Psoas muscle (tissue), 8 donors: ENCODE measurements around the gene CA6. TPM values are rescaled to one million over a fixed set of nuclear protein-coding genes. Genes with fewer than 3 reads are reported as not detected.

Source experiments
- ATAC-seq, 4 donors: fragments of 200-7000 bp; cut with Tn5 transposase; one replicate each; pipeline ENCODE4 v1.9.1; 2020; ENCODE audit warnings: moderate library complexity in 3 of 4, mild to moderate bottlenecking in 2 of 4
- DNase-seq, 2 donors: peaks; one replicate each; pipeline ENCODE4 v3.0.0-alpha.2; 2020
- H3K27ac ChIP-seq: fragments of 200-600 bp; one replicate; pipeline ENCODE4 v1.8.0; 2022
- H3K27me3 ChIP-seq, 3 donors: fragments of 200-600 bp in 1 of 3; one replicate each; pipeline versions ENCODE4 v1.6.1 to v1.8.0; 2013 to 2022; ENCODE audit warnings: low read length in 2 of 3, mild to moderate bottlenecking in 2 of 3, moderate library complexity in 1 of 3; ENCODE audit not compliant: insufficient read depth in 3 of 3
- H3K36me3 ChIP-seq, 2 donors: fragments of 200-600 bp in 1 of 2; one replicate each; pipeline versions ENCODE4 v1.6.1 to v1.8.0; 2013 to 2022; ENCODE audit warnings: low read depth in 1 of 2, mild to moderate bottlenecking in 1 of 2, moderate library complexity in 1 of 2; ENCODE audit not compliant: insufficient read depth in 1 of 2
- H3K4me1 ChIP-seq: fragments of 200-600 bp; one replicate; pipeline ENCODE4 v1.8.0; 2022
- H3K4me3 ChIP-seq: fragments of 200-600 bp; one replicate; pipeline ENCODE4 v1.8.0; 2022; ENCODE audit warnings: mild to moderate bottlenecking
- H3K9me3 ChIP-seq: fragments of 200-600 bp; one replicate; pipeline ENCODE4 v1.8.0; 2022
- CTCF ChIP-seq: fragments of 200-600 bp; IDR thresholded peaks from one replicate; pipeline ENCODE4 v1.8.0; 2022; ENCODE audit warnings: antibody characterized with exemption
- WGBS, 3 donors: extraction: QIAGEN DNeasy Blood & Tissue Kit; methylation state at CpG; one replicate each; pipeline versions ENCODE4 v1.1.6 to v1.1.7; 2013; 5-methylcytosine and 5-hydroxymethylcytosine counted together
- intact Hi-C, 2 donors: fragments of 100-400 bp; cut with DNase I; formaldehyde crosslinking; loops; one replicate each; pipeline versions ENCODE4 v1.11.0 to v1.14.2; 2022
- polyA plus RNA-seq, 3 donors: library from polyadenylated mRNA; stranded (reverse); fragments of 200-250 nt; gene quantifications; one replicate each; pipeline ENCODE4 v1.2.3, GENCODE V29; 2013
- total RNA-seq, 4 donors: library from RNA; stranded (reverse); fragmentation: NEBNext Ultra II Directional in 2 of 4; extraction: Animal tissue kit (Norgen Biotek cat#: 25700) in 2 of 4; gene quantifications; one replicate each; pipeline versions ENCODE4 v1.2.1 to v1.2.4, GENCODE V29; 2021 to 2023
- donor health status: healthy with polysubstance abuse.
- donor health status: DM: no; HTN: no; CAD: no; lungs with moderate emphysema.
- donor health status: Bipolar disorder and iron deficiency.
- donor health status: healthy.
- donor health status: DM: yes; HTN: yes; CAD: no.
- donor health status: DM: no; HTN: no; CAD: no.
- donor health status: DM: no; HTN: no; CAD: no.
- donor health status: DM: yes; HTN: yes; CAD: no.

The CA6 gene
- total and polyA plus RNA-seq, 7 donors: not detected

GRCh38 chr1:8910331-8910730 lies 35.3 kb upstream of the CA6 start:
- Histone ChIP-seq H3K36me3 (no peaks in the 10 kb centered on the region), H3K27me3 (no peaks in the 10 kb centered on the region), H3K4me1 (no peaks in the 10 kb centered on the region), H3K27ac (no peak overlapping the region), H3K9me3 (no peaks in the 10 kb centered on the region), H3K4me3 (no peak overlapping the region)
- ATAC-seq (no peak), DNase-seq (no peak)
- 75 to 87% (median 85%) methylated on average over 3 of the region's 3 CpGs for WGBS, 3 donors
- intact Hi-C loops: no loop called here
- no peak for TF ChIP-seq CTCF

GRCh38 chr1:8910914-8911313 lies 34.8 kb upstream of the CA6 start:
- Histone ChIP-seq H3K36me3 (no peaks in the 10 kb centered on the region), H3K4me1 (no peaks in the 10 kb centered on the region), H3K9me3 (no peaks in the 10 kb centered on the region), H3K27ac (no peak overlapping the region), H3K4me3 (no peak overlapping the region), H3K27me3 (no peaks in the 10 kb centered on the region)
- no peak for ATAC-seq
- no peak for TF ChIP-seq CTCF
- no peak for DNase-seq
- WGBS, 3 donors: 67 to 77% (median 68%) methylated on average over 6 of the region's 6 CpGs
- intact Hi-C loops: no loop called here

DNA sequence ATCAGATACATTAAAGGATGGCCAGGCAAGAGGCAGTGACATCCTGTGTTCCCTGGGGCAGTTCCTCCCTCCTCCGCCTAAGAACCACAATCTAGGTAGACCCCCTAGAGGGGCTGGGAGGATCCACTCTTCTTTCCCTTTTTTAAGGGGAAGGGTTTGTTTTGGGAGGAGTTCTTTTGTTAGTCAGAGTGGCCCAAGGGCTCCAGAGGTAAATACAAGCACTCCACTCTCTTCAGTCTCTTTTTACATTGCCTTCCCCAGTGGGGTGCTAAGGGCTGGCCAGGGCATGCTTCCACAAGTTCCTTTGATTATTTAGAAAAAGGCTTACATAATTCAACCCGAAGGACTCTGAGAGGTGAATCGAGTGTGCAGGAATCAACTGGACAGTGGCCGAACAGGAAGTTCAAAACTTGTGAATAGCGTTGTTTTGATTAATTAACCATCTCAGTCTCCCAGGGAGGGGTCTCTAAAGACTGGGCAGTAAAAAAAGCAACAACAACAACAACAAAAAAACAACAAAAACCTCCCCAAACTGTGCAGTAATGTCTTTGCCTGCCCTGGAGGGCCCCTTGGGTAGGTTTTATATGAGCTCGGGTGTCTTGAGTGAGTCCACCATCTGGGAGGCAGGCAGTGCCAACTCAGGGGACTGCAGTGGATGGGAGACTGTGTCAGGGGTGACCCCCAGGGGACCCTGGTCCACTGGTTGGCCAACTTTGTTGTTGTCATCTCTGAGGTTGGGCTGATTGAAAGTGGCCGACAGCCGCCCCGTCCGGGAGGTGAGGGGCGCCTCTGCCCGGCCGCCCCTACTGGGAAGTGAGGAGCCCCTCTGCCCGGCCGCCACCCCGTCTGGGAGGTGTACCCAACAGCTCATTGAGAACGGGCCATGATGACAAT lies 34.0 kb upstream of the CA6 start:
- no peaks in the 10 kb centered on the region for H3K36me3 ChIP-seq
- no peak for TF ChIP-seq CTCF
- no peak for ATAC-seq
- H3K27ac ChIP-seq: no peak overlapping the region
- H3K4me1 ChIP-seq: no peaks in the 10 kb centered on the region
- no peak for DNase-seq
- H3K9me3 ChIP-seq: no peaks in the 10 kb centered on the region
- no peak overlapping the region for H3K4me3 ChIP-seq
- WGBS, 3 donors: 87 to 91% (median 88%) methylated on average over 13 to 15 of the region's 17 CpGs
- H3K27me3 ChIP-seq: no peaks in the 10 kb centered on the region
- intact Hi-C loops: no loop called here

DNA sequence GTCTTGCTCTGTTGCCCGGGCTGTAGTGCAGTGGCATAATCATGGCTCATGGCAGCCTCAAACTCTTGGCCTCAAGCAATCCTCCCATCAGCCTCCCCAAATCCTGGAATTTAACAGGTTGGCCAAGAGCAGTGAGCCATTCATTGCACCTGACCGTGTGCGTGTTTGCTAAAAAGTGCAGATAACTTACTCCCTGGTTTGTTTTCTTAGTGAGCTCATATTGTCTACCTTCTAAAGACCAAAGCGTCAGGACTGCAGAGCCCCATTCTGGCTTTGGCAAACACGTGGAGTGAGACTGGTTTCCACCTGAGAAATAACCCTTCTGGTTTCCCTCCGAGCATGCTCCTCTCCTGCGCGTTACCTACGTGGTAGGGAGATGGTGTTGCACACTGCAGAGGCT lies 32.2 kb upstream of the CA6 start:
- DNase-seq: no peak
- TF ChIP-seq CTCF: no peak
- WGBS, 3 donors: 83 to 93% (median 87%) methylated on average over 9 of the region's 9 CpGs
- H3K9me3 ChIP-seq: no peaks in the 10 kb centered on the region
- ATAC-seq: no peak
- intact Hi-C loops: no loop called here
- no peak overlapping the region for H3K4me3 ChIP-seq
- H3K36me3 ChIP-seq: no peaks in the 10 kb centered on the region
- no peak overlapping the region for H3K27ac ChIP-seq
- H3K4me1 ChIP-seq: no peaks in the 10 kb centered on the region
- H3K27me3 ChIP-seq: no peaks in the 10 kb centered on the region

GRCh38 chr1:8914466-8914865 lies 31.2 kb upstream of the CA6 start:
- ATAC-seq (no peak), DNase-seq (no peak)
- TF ChIP-seq CTCF: no peak
- Histone ChIP-seq H3K27me3 (no peaks in the 10 kb centered on the region), H3K36me3 (no peaks in the 10 kb centered on the region), H3K4me3 (no peak overlapping the region), H3K9me3 (no peaks in the 10 kb centered on the region), H3K4me1 (no peaks in the 10 kb centered on the region), H3K27ac (no peak overlapping the region)
- intact Hi-C loops: no loop called here
- WGBS, 3 donors: 83 to 87% (median 84%) methylated on average over 7 of the region's 7 CpGs
